ACC112 (cell line): ENCODE data around the gene GPANK1.

Experiments
- H2AFZ ChIP-seq: fragments of 200-600 bp; sonication (generic); one replicate; pipeline ENCODE4 v1.6.0; 2017; ENCODE audit warnings: antibody characterized with exemption, low read length; ENCODE audit not compliant: unreplicated experiment
- H3K27ac ChIP-seq: fragments of 200-600 bp; sonication (generic); 2 replicates; pipeline ENCODE4 v1.5.1; 2014; ENCODE audit warnings: low read depth, mild to moderate bottlenecking, antibody characterized with exemption, low read length, moderate library complexity
- H3K27me3 ChIP-seq: fragments of 200-600 bp; sonication (generic); 2 replicates; pipeline ENCODE4 v1.6.1; 2014; ENCODE audit warnings: mild to moderate bottlenecking, antibody characterized with exemption, low read length, moderate library complexity, mixed read lengths; ENCODE audit not compliant: insufficient read depth
- H3K36me3 ChIP-seq: fragments of 200-600 bp; sonication (generic); 2 replicates; pipeline ENCODE4 v1.6.1; 2016; ENCODE audit warnings: mild to moderate bottlenecking, antibody characterized with exemption, low read length, moderate library complexity, mixed read lengths; ENCODE audit not compliant: insufficient read depth
- H3K4me1 ChIP-seq: fragments of 200-600 bp; sonication (generic); one replicate; pipeline ENCODE4 v1.6.1; 2016; ENCODE audit warnings: low read length, mixed read lengths; ENCODE audit not compliant: insufficient read depth, unreplicated experiment, control insufficient read depth
- H3K4me3 ChIP-seq: fragments of 200-600 bp; sonication (generic); 2 replicates; pipeline ENCODE4 v1.5.1; 2014; ENCODE audit warnings: mild to moderate bottlenecking, low read depth, low read length
- H3K79me2 ChIP-seq: fragments of 200-600 bp; sonication (generic); one replicate; pipeline ENCODE4 v1.6.0; 2016; ENCODE audit warnings: low read length; ENCODE audit not compliant: control insufficient read depth, unreplicated experiment, insufficient read depth

Gene GPANK1

GRCh38 chr6:31691078-31691463 lies 26.3 kb upstream of the GPANK1 start:
- Histone ChIP-seq H3K4me1 (no peaks in the 10 kb centered on the region), H3K36me3 (peaks cover 4% of the 10 kb centered on the region; the same call in 1 of the 2 replicates), H3K79me2 (no peaks in the 10 kb centered on the region), H2AFZ (no peak overlapping the region), H3K4me3 (no peak overlapping the region), H3K27me3 (no peaks in the 10 kb centered on the region), H3K27ac (no peak overlapping the region)

DNA sequence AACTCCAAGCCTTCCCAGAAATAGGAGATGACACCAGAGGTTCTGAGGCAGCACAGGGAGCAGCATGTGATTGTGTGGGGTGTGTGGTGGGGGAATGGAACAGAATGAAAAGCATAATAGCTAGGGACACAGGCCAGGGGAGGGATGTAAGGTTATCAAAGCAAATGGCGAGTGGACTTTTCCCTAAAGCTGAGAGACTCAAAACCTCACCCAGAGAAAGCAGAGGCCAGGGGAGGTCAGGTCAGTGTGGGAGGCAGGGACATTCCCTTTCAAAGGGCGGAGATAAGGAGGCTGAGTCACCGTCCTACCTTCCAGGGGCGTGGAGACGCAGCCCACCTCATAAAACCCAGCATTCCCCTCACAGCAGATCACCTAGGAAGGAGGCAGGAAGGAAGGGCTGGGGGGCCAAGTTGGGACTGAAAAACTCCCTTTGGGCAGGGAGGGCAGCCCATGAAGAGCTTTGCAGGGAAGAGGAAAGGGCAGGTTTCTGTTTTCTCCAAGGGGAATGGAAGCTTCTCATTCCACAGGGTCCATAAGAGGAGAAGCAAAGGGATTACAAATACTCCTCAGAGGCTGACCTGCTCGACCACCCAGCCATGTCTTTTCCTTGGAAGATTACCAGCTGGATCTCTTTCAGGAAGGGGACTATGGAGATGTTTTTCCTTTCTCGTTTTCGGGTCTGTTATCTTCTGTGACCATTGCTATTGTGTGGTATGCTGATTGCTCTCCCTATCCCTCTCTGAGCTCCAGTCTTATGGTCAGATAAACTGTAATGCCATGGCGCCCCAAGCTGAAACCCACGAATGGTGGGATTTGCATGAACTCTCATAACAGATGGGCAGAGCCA lies 25.7 kb upstream of the GPANK1 start:
- no peaks in the 10 kb centered on the region for H3K27me3 ChIP-seq
- no peaks in the 10 kb centered on the region for H3K4me1 ChIP-seq
- peaks cover 4% of the 10 kb centered on the region; the same call in 1 of the 2 replicates for H3K36me3 ChIP-seq
- no peak overlapping the region for H3K4me3 ChIP-seq
- no peak overlapping the region for H2AFZ ChIP-seq
- no peaks in the 10 kb centered on the region for H3K79me2 ChIP-seq
- no peak overlapping the region for H3K27ac ChIP-seq

GRCh38 chr6:31689249-31690110 lies 24.7 kb upstream of the GPANK1 start:
- Histone ChIP-seq H3K27me3 (no peaks in the 10 kb centered on the region), H3K36me3 (peaks cover 4% of the 10 kb centered on the region; the same call in 1 of the 2 replicates), H3K4me3 (no peak overlapping the region), H2AFZ (no peak overlapping the region), H3K27ac (no peak overlapping the region), H3K79me2 (no peaks in the 10 kb centered on the region), H3K4me1 (no peaks in the 10 kb centered on the region)

DNA sequence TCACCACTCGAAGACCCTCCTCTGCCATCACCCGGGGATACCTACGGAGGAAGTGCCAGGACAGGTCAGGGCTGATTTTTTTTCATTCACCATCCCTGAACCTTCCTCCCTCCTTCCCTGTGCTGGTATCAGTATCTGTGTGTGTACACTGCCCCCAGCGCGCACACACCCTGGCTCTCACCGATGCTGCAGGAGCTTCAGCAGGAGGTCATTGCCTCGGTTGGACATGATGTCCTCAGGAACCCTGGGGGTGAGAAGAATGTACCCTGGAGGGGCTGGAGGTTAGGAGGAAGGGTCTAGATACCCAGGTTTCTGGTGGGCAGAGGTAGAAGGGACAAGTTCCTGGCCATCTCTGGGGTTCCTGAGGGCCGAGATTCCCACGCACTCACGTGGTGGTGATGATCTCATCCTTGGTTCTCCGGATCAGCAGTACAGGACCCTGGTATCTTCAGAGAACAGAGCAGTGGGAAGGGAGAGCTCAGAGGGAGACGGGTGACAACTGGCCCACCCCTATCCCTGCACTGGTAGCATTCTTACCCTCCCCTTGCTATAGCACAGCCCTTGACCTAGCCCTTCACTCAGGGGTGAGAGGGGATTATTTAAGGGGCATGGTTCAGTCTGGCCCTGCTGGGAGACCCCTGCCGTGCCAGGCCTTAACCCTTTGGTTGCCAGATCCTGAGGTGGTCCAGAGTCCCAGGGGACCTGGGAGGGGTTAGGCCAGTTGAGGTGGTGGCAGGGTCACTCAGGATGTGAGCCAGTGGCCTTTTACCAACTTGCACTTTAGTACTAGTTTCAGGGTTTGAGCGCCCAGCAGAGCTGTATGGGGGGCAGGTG lies 23.3 kb upstream of the GPANK1 start:
- Histone ChIP-seq H3K4me3 (no peak overlapping the region), H3K79me2 (no peaks in the 10 kb centered on the region), H3K36me3 (peaks cover 4% of the 10 kb centered on the region; the same call in 1 of the 2 replicates), H3K27ac (no peak overlapping the region), H3K27me3 (no peaks in the 10 kb centered on the region), H2AFZ (no peak overlapping the region), H3K4me1 (no peaks in the 10 kb centered on the region)

DNA sequence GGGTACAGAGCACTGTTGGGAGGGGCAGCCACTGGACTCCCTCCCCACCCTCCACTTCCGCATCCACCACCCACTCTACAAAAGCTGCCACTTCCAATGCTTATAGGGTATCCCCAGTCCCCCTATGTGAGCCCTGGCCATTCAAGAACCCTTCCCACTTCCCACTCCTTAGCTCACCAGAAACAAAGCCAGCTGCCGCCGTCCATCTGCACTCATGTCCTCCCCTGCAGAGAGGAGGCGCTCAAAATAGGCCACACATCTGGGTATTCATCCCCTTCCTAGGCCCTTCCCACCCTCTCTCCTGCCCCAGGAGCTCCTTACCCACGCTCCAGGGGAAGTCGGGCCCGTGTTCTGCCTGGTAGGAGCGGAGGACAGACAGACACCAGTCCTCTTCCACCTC lies 22.5 kb upstream of the GPANK1 start:
- Histone ChIP-seq H3K79me2 (no peaks in the 10 kb centered on the region), H3K4me1 (no peaks in the 10 kb centered on the region), H3K36me3 (no peaks in the 10 kb centered on the region; the same call in 1 of the 2 replicates), H3K27me3 (no peaks in the 10 kb centered on the region), H3K4me3 (no peak overlapping the region), H2AFZ (no peak overlapping the region), H3K27ac (no peak overlapping the region)

DNA sequence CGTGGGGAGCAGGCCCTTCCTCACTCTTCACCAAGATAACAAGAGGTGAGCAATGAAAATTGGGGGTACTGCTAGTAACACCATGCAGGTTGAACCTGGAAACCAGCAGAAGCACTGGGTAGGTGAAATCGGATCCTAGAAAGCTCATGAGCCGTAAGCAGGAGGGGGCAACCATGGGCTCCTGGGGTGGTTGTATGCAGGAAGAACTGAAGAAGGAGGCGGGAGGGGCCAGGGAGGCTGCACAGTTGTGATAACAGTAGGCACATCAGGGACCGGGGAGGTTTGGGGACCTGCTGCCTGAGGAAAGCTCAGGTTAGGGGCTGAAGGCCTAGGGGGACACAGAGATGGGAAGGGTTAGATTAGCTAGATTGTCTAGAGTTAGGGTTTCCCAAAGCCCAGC lies 21.7 kb upstream of the GPANK1 start:
- Histone ChIP-seq H3K4me3 (no peak overlapping the region), H3K36me3 (no peaks in the 10 kb centered on the region; the same call in 1 of the 2 replicates), H3K4me1 (peaks cover 1% of the 10 kb centered on the region), H3K27me3 (no peaks in the 10 kb centered on the region), H3K79me2 (no peaks in the 10 kb centered on the region), H3K27ac (no peak overlapping the region), H2AFZ (no peak overlapping the region)

GRCh38 chr6:31683591-31683990 lies 18.8 kb upstream of the GPANK1 start:
- Histone ChIP-seq H3K79me2 (no peaks in the 10 kb centered on the region), H2AFZ (no peak overlapping the region), H3K36me3 (no peaks in the 10 kb centered on the region; the same call in 1 of the 2 replicates), H3K27ac (no peak overlapping the region), H3K27me3 (no peaks in the 10 kb centered on the region), H3K4me3 (no peak overlapping the region), H3K4me1 (peaks cover 8% of the 10 kb centered on the region)

- H3K4me1 ChIP-seq = peaks cover 8% of the 10 kb centered on the region
- H2AFZ ChIP-seq = peak overlapping the region; percentile 81
- H3K4me3 ChIP-seq = peak overlapping the region; percentile 81
- H3K27me3 ChIP-seq = no peaks in the 10 kb centered on the region
- 0 out of 2 replicates have a peak overlapping the region, but pooled peaks have one; percentile 28 for H3K27ac ChIP-seq
- no peaks in the 10 kb centered on the region for H3K79me2 ChIP-seq
- H3K36me3 ChIP-seq = no peaks in the 10 kb centered on the region
Observed at GRCh38 chr6:31681135-31681671, 16.4 kb upstream of the GPANK1 start.

DNA sequence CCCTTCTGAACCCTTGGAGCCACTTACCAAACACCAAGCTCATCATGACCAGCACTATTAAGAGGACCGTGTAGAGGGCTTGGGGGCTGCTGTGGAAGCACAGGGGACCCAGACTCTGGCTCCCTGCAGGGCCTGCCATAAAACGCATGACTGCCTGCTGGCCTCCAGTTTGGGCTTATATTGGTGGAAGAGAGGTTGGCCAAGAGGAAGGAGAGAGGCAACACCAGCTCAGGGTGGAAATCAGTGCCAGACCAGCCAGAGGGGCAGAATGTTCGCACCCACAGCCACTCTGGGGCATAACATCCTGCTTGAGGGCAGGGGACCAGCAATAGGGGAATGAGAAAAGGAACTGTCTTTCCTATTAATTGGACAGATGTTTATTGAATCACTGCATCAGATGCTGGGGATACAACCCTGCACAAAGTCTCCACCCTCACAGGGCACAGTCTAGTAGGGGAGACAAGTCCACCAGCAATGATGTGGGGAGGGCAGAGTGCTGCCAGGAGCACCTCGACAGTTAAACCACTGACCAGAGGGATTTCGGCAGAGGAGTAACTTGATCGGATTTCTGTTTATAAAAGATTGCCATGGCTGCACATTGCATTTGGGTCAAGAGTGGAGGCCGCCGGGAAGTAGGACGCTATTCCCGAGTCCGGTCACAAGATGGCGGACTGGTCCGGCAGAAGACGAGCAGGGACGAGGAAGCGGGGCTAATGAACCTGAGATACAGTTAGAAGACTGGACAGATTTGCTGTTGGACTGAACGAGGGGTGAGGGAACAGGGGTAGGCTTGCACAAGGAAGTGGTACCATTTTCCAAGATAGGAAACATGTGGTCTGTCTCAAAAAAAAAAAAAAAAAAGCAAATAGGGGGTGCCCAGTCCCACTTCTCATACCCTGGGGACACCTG lies 15.7 kb upstream of the GPANK1 start, which contains the start of gene LY6G5C:
Gene LY6G5C, minus strand, starts transcription at position 842 of the 909 bp plus-strand sequence. Its CDS starts 694 bp downstream, at position 148.
- Histone ChIP-seq H3K27me3 (no peaks in the 10 kb centered on the region), H3K27ac (0 out of 2 replicates have a peak within 1 kb of the TSS, but pooled peaks have one; percentile 28), H3K36me3 (no peaks in the 10 kb centered on the region), H3K4me3 (peak within 1 kb of the TSS; percentile 81), H3K79me2 (no peaks in the 10 kb centered on the region), H3K4me1 (peaks cover 8% of the 10 kb centered on the region), H2AFZ (peak within 1 kb of the TSS; percentile 81)
